GM06990 (cell line): ENCODE data around the gene ZKSCAN4.

Source experiments
- DNase-seq: peaks from one replicate; pipeline ENCODE4 v3.0.0-alpha.2; 2011; ENCODE audit not compliant: insufficient read length; ENCODE audit errors: extremely low read depth
- H3K27me3 ChIP-seq: replicated peaks from 2 replicates; pipeline ENCODE4 v1.6.0; 2011; ENCODE audit warnings: low read length; ENCODE audit not compliant: control insufficient read depth, insufficient read depth
- H3K36me3 ChIP-seq: 2 replicates; pipeline ENCODE4 v1.5.1; 2011; ENCODE audit warnings: low read length; ENCODE audit not compliant: control insufficient read depth, insufficient read depth
- H3K4me3 ChIP-seq: replicated peaks from 2 replicates; pipeline ENCODE4 v1.5.1; 2011; ENCODE audit warnings: low read depth, mild to moderate bottlenecking, control low read depth, low read length
- TF ChIP-seq, protein P1 (sequence below): IDR thresholded peaks from 2 replicates; pipeline ENCODE4 v1.5.1; 2011; ENCODE audit warnings: low read length, control low read depth, mild to moderate bottlenecking, inconsistent platforms; ENCODE audit not compliant: insufficient read depth, poor library complexity, severe bottlenecking

Gene ZKSCAN4

GRCh38 chr6:28252009-28252975 lies at the start of gene ZKSCAN4:
ZKSCAN4 (minus strand) TSS chr6:28252269; CDS start chr6:28251980, 289 bp downstream.
- Histone ChIP-seq H3K27me3 (no peaks in the 10 kb centered on the region), H3K36me3 (no peaks in the 10 kb centered on the region), H3K4me3 (peak within 1 kb of the TSS; percentile 79)
- peak; percentile 70 for DNase-seq
- TF ChIP-seq, protein P1, sequence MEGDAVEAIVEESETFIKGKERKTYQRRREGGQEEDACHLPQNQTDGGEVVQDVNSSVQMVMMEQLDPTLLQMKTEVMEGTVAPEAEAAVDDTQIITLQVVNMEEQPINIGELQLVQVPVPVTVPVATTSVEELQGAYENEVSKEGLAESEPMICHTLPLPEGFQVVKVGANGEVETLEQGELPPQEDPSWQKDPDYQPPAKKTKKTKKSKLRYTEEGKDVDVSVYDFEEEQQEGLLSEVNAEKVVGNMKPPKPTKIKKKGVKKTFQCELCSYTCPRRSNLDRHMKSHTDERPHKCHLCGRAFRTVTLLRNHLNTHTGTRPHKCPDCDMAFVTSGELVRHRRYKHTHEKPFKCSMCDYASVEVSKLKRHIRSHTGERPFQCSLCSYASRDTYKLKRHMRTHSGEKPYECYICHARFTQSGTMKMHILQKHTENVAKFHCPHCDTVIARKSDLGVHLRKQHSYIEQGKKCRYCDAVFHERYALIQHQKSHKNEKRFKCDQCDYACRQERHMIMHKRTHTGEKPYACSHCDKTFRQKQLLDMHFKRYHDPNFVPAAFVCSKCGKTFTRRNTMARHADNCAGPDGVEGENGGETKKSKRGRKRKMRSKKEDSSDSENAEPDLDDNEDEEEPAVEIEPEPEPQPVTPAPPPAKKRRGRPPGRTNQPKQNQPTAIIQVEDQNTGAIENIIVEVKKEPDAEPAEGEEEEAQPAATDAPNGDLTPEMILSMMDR, result no peak

- TF ChIP-seq, protein P1, result no peak
- no peaks in the 10 kb centered on the region; the same call in none of the 2 replicates for H3K36me3 ChIP-seq
- no peaks in the 10 kb centered on the region for H3K27me3 ChIP-seq
- no peak overlapping the region for H3K4me3 ChIP-seq
- no peak for DNase-seq
Observed at GRCh38 chr6:28296520-28297060, 44.5 kb upstream of the ZKSCAN4 start.

DNA sequence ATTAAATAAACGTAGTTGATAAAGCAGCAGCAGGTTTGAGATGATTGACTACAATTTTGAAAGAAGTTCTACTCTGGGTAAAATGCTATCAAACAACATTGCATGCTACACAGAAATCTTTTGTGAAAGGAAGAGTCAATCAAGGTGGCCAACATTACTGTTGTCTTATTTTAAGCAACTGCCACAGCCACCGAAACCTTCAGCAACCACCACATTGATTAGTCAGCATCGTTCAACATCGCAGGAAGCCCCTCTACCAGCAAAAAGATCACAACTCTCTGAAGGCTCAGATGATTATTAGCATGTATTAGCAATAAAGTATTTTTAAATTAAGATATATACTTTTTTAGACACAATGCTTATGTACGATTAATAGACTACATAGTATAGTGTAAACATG lies 43.3 kb upstream of the ZKSCAN4 start:
- TF ChIP-seq, protein P1, result no peak
- no peaks in the 10 kb centered on the region for H3K27me3 ChIP-seq
- DNase-seq, result no peak
- H3K4me3 ChIP-seq, result no peak overlapping the region
- H3K36me3 ChIP-seq, result no peaks in the 10 kb centered on the region; the same call in none of the 2 replicates

GRCh38 chr6:28291573-28291972 lies 39.5 kb upstream of the ZKSCAN4 start:
- TF ChIP-seq, protein P1, result no peak
- no peak for DNase-seq
- H3K4me3 ChIP-seq, result no peak overlapping the region
- no peaks in the 10 kb centered on the region for H3K27me3 ChIP-seq
- H3K36me3 ChIP-seq, result no peaks in the 10 kb centered on the region; the same call in 1 of the 2 replicates

DNA sequence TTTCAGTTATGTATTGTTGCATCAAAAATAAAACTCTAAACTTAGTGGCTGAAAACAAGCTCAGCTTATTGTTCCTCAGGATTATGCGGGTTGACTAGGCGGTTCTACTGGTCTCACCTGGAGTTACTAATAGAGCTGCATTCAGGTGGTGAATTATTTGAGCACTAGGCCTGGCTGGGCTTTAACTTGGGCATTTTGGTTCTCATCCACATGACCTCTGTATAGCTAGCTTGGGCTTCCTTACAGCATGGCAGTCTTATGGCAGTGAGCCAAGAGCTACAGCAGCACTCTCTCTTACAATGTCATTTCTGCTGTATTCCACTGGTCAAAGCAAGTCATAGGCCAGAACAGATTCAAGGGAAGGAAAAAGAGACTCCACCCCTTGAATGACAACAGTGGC lies 30.9 kb upstream of the ZKSCAN4 start:
- no peak for DNase-seq
- Histone ChIP-seq H3K4me3 (no peak overlapping the region), H3K36me3 (no peaks in the 10 kb centered on the region; the same call in none of the 2 replicates), H3K27me3 (no peaks in the 10 kb centered on the region)
- TF ChIP-seq, protein P1, result no peak
